ENCODE data around the gene LDLRAD3.

LDLRAD3 gene

DNA sequence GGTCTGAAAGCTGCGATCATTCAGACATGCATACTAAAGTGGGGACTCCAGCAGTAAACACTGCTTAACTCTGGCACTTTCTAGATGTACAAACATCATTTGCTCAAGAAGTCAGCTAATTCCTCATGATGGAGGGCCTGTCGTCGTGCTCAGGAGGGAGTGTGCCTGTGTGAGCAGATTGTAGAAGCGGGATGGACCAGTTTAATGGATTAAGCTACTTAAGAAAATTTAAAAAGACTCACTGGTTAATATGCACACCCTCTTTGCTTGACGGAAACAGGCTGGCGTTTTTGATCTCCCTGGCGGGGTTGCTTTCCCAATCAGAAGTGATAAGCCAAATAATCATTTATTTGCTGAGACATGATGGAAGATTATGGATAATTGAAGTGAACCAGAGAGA, 79.0 kb downstream of the LDLRAD3 start:
- H3K36me3 Mint-ChIP-seq (ENCODE audit: low read depth), result no peaks in the 10 kb centered on the region
- H3K4me1 Mint-ChIP-seq (ENCODE audit: low read depth), result no peaks in the 10 kb centered on the region
- H3K27ac Mint-ChIP-seq, result no peak overlapping the region
- peaks cover 10% of the 10 kb centered on the region for H3K27me3 Mint-ChIP-seq
- H3K4me3 Mint-ChIP-seq, result no peak overlapping the region
- no peaks in the 10 kb centered on the region for H3K9me3 Mint-ChIP-seq

DNA sequence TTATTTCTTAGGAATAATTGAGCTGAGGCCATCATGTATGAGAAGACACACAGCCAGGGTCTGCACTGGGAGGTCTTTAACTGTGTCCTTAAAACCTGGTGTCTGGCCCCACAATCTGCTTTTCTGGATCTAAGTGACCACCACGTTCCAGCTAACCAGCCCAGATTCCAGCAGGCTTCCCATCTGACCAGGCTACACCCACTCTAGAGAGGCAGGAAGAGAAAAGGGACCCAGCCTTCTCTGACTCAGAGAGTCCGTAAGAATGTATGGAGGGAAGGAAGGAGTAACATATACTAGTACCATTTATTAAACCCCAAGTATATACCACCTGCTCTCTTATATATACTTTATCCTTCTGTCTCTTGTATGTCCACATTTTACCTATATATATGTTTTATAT, 80.1 kb downstream of the LDLRAD3 start:
- H3K4me1 Mint-ChIP-seq (ENCODE audit: low read depth), result no peaks in the 10 kb centered on the region
- peaks cover 10% of the 10 kb centered on the region for H3K27me3 Mint-ChIP-seq
- H3K27ac Mint-ChIP-seq, result no peak overlapping the region
- H3K9me3 Mint-ChIP-seq, result no peaks in the 10 kb centered on the region
- no peak overlapping the region for H3K4me3 Mint-ChIP-seq
- no peaks in the 10 kb centered on the region for H3K36me3 Mint-ChIP-seq (ENCODE audit: low read depth)

DNA sequence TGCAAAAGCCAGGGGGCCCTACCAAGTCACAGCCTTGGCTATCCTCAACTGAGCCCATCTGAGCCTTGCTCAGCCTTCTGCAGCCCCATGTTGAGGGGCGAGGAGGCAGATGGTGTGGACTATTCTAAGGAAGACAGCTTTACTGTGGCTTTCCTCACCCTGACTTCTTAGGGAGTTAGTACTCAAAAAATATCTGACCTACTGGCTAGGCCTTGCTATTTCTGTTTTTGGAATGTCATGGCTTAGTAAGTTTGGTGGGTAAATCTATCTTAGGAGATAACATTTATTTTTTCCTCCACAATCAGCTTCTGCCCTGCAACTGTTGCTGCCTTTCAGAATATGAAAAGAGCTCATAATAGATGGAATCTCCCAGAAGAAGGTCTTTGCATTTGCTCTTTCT, 80.9 kb downstream of the LDLRAD3 start:
- no peak overlapping the region for H3K4me3 Mint-ChIP-seq

DNA sequence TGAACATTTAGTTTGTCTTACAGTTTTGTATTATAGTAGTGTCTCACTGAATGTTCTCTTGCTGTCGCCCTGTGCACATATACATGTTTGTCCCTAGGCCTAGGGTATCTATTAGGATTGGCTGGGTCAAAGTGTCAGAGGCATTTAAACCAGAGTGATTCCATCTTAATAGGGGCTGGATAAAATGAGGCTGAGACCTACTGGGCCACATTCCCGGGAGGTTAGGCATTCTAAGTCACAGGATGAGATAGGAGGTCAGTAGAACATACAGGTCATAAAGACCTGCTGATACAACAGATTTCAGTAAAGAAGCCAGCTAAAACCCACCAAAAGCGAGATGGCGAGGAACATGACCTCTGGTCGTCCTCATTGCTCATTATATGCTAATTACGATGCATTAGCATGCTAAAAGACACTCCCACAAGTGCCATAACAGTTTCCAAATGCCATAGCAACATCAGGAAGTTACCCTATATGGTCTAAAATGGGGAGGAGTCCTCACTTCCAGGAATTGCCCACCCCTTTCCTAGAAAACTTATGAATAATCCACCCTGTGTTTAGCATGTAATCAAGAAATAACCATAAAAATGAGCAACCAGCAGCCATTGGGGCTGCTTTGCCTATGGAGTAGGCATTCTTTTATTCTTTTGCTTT, 82.6 kb downstream of the LDLRAD3 start:
- H3K4me3 Mint-ChIP-seq, result no peak overlapping the region
- no peaks in the 10 kb centered on the region for H3K27me3 Mint-ChIP-seq
- no peaks in the 10 kb centered on the region for H3K4me1 Mint-ChIP-seq (ENCODE audit: low read depth)
- H3K36me3 Mint-ChIP-seq (ENCODE audit: low read depth), result no peaks in the 10 kb centered on the region
- no peaks in the 10 kb centered on the region for H3K9me3 Mint-ChIP-seq
- H3K27ac Mint-ChIP-seq, result no peak overlapping the region

More for the DNA sequence above, 80.9 kb downstream of the LDLRAD3 start:
- Mint-ChIP-seq H3K27ac (no peak overlapping the region), H3K4me1 (ENCODE audit: low read depth) (no peaks in the 10 kb centered on the region), H3K27me3 (peaks cover 10% of the 10 kb centered on the region), H3K9me3 (no peaks in the 10 kb centered on the region), H3K36me3 (ENCODE audit: low read depth) (no peaks in the 10 kb centered on the region)

DNA sequence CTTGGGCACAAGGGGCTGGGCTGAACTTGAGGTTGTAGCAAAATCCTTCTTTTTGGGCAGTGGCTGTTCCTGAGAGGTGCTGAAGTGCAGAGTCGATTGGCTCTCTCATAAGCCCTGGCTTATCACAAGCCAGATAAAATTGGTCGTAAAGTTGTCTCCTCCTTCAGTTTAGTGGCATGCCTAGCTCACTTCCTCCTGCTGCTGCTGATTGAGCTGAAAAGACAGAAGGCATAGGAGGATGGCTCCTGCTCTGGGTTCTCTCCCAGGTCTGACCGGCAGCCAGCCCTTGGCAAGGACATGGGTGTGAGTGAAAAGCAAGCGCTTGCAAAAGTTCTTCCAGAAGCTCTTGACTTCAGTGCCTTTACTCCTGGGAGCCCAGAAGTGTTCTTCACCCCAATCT, 83.9 kb downstream of the LDLRAD3 start:
- no peaks in the 10 kb centered on the region for H3K9me3 Mint-ChIP-seq
- H3K27me3 Mint-ChIP-seq, result no peaks in the 10 kb centered on the region

DNA sequence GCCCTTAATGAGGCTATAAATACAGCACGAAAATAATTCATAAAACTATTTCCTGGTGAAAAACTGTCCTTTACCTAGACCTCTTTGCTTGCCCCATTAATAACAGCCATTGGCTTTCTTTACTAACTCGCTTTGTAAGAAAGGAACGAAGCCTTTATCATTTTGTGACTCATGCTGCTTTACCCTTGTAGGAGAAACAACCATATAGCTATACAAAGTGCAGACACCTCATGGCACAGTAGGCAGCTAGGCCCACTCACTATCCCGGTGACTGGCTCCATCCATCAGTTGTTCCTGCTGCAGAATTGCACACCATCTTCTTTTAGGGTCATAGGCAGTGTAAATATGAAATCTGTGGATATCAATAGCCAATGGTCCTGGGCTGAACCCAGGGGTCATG, 85.8 kb downstream of the LDLRAD3 start:
- Mint-ChIP-seq H3K27ac (no peak overlapping the region), H3K36me3 (ENCODE audit: low read depth) (no peaks in the 10 kb centered on the region), H3K9me3 (no peaks in the 10 kb centered on the region), H3K27me3 (peaks cover 5% of the 10 kb centered on the region), H3K4me3 (no peak overlapping the region), H3K4me1 (ENCODE audit: low read depth) (no peaks in the 10 kb centered on the region)

More for the DNA sequence above, 83.9 kb downstream of the LDLRAD3 start:
- no peaks in the 10 kb centered on the region for H3K36me3 Mint-ChIP-seq (ENCODE audit: low read depth)
- H3K27ac Mint-ChIP-seq, result no peak overlapping the region
- no peak overlapping the region for H3K4me3 Mint-ChIP-seq
- no peaks in the 10 kb centered on the region for H3K4me1 Mint-ChIP-seq (ENCODE audit: low read depth)

DNA sequence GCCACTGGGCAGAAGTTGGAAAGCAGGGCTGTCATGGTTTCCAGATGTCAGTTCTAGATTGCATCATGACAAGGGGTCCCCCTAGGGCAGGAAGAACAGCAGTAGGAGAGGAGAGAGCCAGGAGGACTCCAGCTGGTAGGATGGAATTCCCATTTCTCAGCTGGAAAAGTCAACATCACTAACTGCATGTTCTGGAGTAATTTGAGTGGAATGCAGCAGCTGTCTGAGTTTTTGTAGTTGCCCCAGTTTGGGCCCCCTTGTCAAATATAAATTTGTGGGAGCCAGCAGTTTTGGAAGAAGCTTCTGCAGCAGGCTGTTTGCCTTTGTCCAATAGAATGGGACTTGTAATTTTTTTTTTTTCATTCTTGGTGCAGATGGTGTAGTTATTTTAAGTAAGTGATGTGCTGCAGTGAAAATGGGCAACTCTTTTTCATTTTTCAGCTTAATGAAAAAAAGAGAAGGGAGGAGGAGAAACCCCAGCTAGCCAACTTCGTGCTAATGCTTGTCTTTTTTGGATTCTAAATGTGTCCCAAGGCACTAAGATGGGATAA, 86.9 kb downstream of the LDLRAD3 start:
- H3K27ac Mint-ChIP-seq, result no peak overlapping the region
- H3K27me3 Mint-ChIP-seq, result peaks cover 5% of the 10 kb centered on the region
- H3K36me3 Mint-ChIP-seq (ENCODE audit: low read depth), result no peaks in the 10 kb centered on the region
- no peaks in the 10 kb centered on the region for H3K4me1 Mint-ChIP-seq (ENCODE audit: low read depth)
- H3K4me3 Mint-ChIP-seq, result no peak overlapping the region
- no peaks in the 10 kb centered on the region for H3K9me3 Mint-ChIP-seq

DNA sequence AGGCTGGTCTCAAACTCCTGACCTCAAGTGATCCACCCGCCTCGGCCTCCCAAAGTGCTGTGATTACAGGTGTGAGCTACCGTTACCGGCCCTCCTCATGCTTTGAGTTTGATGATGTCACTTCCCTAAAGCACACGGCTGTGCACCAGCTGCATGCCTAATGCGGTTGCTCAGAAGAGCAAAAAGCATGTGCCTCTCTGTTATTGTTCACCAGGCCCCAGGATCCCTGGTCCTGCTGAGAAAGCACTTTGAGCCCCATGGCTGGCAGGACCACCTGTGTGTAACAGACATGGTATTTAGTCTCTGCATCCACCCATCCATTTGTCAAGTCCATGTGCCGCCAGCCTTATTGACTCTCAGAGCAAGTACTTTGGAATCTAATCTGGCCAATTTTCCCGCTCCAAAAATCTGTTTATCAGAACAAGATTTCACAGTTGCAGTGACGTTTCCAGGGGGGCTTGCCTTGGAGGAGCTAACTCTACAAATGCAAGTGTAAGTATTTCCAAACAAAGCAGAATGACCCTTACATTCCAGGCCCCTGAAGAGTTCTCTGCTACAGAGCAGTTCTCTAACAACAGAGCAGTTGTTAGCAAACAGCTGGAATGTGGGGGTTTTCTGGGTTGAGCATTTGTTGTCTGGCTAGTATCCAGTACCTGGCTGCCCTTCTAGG, 89.4 kb downstream of the LDLRAD3 start:
- peaks cover 5% of the 10 kb centered on the region for H3K27me3 Mint-ChIP-seq
- H3K4me3 Mint-ChIP-seq, result no peak overlapping the region
- no peaks in the 10 kb centered on the region for H3K36me3 Mint-ChIP-seq (ENCODE audit: low read depth)
- no peaks in the 10 kb centered on the region for H3K4me1 Mint-ChIP-seq (ENCODE audit: low read depth)
- H3K27ac Mint-ChIP-seq, result no peak overlapping the region
- H3K9me3 Mint-ChIP-seq, result no peaks in the 10 kb centered on the region

DNA sequence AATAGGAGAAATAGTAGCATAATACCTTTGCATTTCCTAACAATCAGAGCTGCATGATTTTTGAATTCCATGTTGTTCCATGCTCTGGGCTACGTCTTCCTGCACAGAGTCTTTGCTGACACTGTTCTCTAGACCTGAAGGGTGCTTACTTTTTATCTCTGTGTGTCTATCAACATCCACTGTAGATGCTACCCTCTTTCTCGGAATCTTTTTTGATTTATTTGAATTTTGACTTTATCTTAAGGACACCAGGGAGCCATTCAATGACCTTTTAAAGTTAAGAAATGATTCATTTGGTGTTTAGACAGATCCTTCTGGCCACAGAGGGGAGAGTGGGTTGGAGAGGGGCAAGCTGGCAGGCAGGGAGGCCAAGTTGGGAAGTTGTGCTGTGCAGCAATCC, 90.1 kb downstream of the LDLRAD3 start:
- no peak overlapping the region for H3K4me3 Mint-ChIP-seq
- no peaks in the 10 kb centered on the region for H3K36me3 Mint-ChIP-seq (ENCODE audit: low read depth)
- H3K27me3 Mint-ChIP-seq, result peaks cover 5% of the 10 kb centered on the region
- no peaks in the 10 kb centered on the region for H3K4me1 Mint-ChIP-seq (ENCODE audit: low read depth)
- no peak overlapping the region for H3K27ac Mint-ChIP-seq
- H3K9me3 Mint-ChIP-seq, result no peaks in the 10 kb centered on the region

DNA sequence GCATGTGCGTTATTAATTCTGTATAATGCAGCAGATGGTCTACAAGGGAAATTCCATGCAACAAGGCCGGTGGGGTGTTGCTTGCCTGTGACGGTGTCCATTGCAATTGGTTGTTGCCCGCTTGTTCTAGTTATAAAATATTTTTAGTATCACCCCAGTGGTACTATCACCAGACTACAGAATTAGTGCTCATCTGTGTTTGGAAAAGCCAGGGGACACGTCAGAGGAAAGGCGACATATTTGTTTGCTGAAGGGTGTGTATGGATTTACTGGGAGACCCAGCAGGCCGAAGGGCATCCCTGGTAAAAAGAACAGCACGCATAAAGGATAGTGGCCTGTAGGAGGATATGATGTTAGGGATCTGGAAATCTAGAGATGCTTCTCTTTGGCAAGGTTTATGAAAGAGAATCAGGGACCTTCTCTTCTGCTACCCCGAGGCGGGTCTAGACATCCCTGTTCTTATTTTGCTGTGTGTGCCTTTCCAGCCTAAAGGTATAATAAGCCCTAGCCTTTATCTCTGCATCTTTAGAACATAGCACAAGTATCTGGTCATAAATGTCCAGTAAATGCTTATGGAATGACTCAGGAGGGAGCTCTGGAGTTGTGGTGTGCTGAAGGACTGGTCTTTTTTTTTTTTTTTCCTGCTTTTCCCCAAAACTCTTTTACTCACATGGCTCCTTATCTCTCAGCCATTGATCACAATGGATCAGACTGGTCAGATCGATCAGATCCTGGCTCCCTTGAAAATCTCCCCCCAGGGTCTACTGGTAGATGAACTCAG, 90.9 kb downstream of the LDLRAD3 start:
- peaks cover 5% of the 10 kb centered on the region for H3K27me3 Mint-ChIP-seq
- H3K4me1 Mint-ChIP-seq (ENCODE audit: low read depth), result no peaks in the 10 kb centered on the region

DNA sequence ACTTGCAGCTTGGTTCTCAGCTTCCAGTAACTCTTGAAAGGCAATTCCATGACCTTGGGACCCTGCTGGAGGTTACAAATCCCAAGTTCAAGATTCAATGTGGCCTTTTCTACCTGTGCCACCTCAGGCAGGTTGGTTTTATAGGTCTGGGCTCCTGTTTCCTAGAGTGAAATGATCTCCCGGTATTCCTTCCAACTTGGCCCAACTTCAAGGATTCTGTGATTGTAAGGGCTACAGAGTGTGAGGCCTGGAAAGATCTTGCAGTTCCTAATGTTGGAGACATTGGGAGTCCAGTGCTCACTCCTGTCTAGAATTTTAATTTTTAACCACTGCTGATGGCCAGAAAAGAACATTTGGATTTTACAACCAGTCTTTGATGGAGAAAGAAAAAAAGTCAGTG, 91.6 kb downstream of the LDLRAD3 start:
- H3K27me3 Mint-ChIP-seq, result peaks cover 10% of the 10 kb centered on the region
- no peaks in the 10 kb centered on the region for H3K9me3 Mint-ChIP-seq
- H3K4me1 Mint-ChIP-seq (ENCODE audit: low read depth), result no peaks in the 10 kb centered on the region
- no peak overlapping the region for H3K4me3 Mint-ChIP-seq
- H3K36me3 Mint-ChIP-seq (ENCODE audit: low read depth), result no peaks in the 10 kb centered on the region
- no peak overlapping the region for H3K27ac Mint-ChIP-seq

More for the DNA sequence above, 90.9 kb downstream of the LDLRAD3 start:
- Mint-ChIP-seq H3K9me3 (no peaks in the 10 kb centered on the region), H3K4me3 (no peak overlapping the region), H3K27ac (no peak overlapping the region), H3K36me3 (ENCODE audit: low read depth) (no peaks in the 10 kb centered on the region)

DNA sequence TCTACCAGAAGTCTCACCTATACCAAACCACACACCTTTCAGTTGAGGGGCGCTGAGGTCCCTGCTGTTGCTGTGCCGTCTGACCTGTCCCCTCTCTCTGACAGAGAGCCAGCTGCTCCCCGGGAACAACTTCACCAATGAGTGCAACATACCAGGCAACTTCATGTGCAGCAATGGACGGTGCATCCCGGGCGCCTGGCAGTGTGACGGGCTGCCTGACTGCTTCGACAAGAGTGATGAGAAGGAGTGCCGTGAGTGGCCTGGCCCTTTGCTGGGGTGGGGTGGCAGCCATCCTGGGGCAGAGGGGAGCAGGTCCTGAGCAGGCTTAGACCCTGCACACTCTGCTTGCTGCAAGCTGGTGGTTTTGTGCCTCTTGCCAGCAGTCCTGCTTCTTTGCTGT, 92.1 kb downstream of the LDLRAD3 start:
- Mint-ChIP-seq H3K4me3 (no peak overlapping the region), H3K36me3 (ENCODE audit: low read depth) (no peaks in the 10 kb centered on the region), H3K27me3 (peaks cover 10% of the 10 kb centered on the region), H3K27ac (no peak overlapping the region), H3K4me1 (ENCODE audit: low read depth) (no peaks in the 10 kb centered on the region), H3K9me3 (no peaks in the 10 kb centered on the region)

DNA sequence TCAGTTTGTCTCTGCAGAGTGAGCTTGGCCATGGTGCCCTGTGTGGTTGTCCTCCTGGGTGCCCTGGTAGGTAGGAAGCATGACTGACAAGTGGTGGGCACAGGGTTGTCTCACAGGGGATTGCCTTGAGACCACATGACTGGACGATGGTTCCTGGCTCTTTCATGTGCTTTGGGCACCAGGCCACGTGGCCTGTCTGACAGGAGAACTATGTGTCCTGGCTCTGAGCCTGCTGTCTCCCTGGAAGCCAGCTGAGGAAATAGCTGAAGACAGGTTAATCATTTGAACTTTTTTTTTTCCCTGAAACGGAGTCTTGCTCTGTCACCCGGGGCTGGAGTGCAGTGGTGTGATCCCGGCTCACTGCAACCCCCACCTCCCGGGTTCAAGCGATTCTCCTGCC, 93.2 kb downstream of the LDLRAD3 start:
- Mint-ChIP-seq H3K4me1 (ENCODE audit: low read depth) (no peaks in the 10 kb centered on the region), H3K27ac (no peak overlapping the region), H3K9me3 (no peaks in the 10 kb centered on the region), H3K27me3 (peaks cover 10% of the 10 kb centered on the region), H3K36me3 (ENCODE audit: low read depth) (no peaks in the 10 kb centered on the region), H3K4me3 (no peak overlapping the region)

DNA sequence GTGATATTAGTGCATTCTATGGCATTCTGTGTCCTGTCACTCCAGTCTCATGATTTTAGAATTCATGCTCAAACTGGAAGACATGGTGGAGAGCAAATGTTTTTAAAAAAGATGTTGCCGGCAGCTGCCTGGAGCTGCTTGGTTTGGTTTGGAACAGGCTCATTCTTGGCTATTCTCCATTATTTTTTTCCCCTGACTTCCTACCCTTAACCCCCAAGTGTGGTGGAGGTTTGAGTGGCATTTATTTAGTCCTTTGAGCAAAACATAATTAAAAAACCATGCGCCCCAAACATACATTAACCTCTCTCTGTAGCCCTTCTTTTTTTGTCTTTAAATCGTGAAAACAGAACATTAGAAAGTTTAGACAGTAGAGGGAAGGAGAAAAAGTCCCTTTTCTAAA, 94.7 kb downstream of the LDLRAD3 start:
- no peaks in the 10 kb centered on the region for H3K9me3 Mint-ChIP-seq
- H3K4me1 Mint-ChIP-seq (ENCODE audit: low read depth), result no peaks in the 10 kb centered on the region
- H3K27ac Mint-ChIP-seq, result no peak overlapping the region
- no peak overlapping the region for H3K4me3 Mint-ChIP-seq
- peaks cover 10% of the 10 kb centered on the region for H3K27me3 Mint-ChIP-seq
- H3K36me3 Mint-ChIP-seq (ENCODE audit: low read depth), result no peaks in the 10 kb centered on the region

DNA sequence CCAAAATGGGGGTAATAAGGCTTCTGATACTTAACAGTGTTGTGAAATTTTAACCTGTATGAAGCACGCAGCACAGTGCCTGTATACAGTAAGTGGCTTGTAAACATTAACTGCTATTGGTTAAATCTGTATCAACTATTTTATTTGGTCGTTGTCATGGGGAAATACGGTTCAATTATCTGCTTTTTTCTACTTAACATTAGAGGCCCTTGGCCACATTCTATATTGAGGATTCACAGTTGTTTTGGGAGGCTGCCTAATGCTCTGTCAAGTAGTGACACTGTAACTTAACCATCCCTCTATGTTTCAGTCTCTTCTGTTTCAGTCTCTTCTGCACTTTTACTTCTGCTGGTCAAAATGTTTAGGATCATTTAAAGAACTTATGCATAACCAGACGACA, 95.6 kb downstream of the LDLRAD3 start:
- H3K27me3 Mint-ChIP-seq, result peaks cover 6% of the 10 kb centered on the region
- H3K4me1 Mint-ChIP-seq (ENCODE audit: low read depth), result no peaks in the 10 kb centered on the region
- H3K27ac Mint-ChIP-seq, result no peak overlapping the region
- H3K4me3 Mint-ChIP-seq, result no peak overlapping the region
- H3K9me3 Mint-ChIP-seq, result no peaks in the 10 kb centered on the region
- H3K36me3 Mint-ChIP-seq (ENCODE audit: low read depth), result no peaks in the 10 kb centered on the region

All from stimulated activated naive CD8-positive, alpha-beta T cell treated with anti-CD3 and anti-CD28 coated beads, Interleukin-15, Interleukin-2, amounts not matched to agents 100 ng/mL and 50 ng/mL, for 24 hours (primary cell).